Measurements from ENCODE around the gene SENP6. TPM values are rescaled to one million over a fixed set of nuclear protein-coding genes. Genes with fewer than 3 reads are reported as not detected.
"Not testable (repeated sequence)": the region's sequence is repeated elsewhere in the genome, so short reads cannot be mapped to it uniquely, and the experiment has no call there.

SENP6 gene
- polyA plus RNA-seq, 10 donors, result 56.7 to 100 (median 78.0) TPM

GRCh38 chr6:75604294-75604693 lies 2.6 kb downstream of the SENP6 start:
- no peak for DNase-seq

GRCh38 chr6:75605635-75606034 lies 4.0 kb downstream of the SENP6 start:
- DNase-seq, result no peak

GRCh38 chr6:75608304-75608703 lies 6.6 kb downstream of the SENP6 start:
- DNase-seq, result no peak

- peak in 1 of 3 donors; percentile 28 for DNase-seq
These were observed 7.4 kb downstream of the SENP6 start for GRCh38 chr6:75608956-75609533.

- DNase-seq, result peak in 1 of 3 donors; percentile 38
These were observed 8.2 kb downstream of the SENP6 start for GRCh38 chr6:75609639-75610590.

- DNase-seq, result no peak
These were observed 9.5 kb downstream of the SENP6 start for GRCh38 chr6:75611011-75611701.

DNA sequence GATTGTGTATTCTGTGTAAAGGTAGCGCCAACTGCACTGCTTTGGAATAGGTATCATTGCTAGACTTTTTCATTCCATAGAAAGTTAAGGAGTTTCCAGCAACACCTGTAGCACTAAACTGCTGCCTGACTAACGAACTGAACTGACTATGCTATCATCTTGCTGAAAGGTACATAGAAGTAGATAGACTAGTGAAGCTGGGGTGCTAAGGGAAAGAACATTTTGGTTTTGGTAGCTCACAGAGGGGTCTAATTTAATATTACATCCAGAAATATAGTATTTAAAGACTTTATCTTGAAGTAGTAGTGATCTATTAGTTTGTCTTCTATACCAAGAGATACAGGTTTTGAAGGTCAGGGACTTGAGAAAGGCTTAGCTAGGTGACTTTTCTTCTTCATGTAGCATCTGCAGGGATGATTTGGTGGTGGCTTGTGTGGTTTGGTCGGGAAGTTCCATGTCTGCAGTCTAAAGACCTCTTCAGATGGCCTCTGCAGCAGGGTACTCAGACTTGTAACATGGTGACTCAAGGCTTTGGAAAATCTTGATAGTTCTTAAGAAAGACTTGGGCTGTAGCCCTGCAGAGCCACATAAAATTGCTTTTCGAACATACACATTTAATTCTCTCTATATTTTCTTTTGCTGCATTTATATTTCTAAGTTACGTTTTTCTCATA lies 10.2 kb downstream of the SENP6 start:
- DNase-seq, result no peak

DNA sequence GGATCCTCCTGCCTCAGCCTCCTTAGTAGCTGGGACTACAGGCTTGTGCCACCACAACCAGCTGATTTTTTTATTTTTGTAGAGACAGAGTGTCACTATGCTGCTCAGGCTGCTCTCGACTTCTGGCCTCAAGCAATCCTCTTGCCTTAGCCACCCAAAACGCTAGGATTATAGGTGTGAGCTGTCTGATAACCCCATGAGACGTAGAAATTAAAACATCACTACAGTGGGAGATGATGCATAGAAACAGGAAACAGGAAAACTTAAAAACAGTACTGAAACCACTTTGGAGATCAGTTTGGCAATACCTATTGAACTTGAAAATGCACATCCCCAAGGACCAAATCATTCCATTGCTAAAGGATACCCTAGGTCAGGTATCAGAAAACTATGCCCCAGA lies 10.8 kb downstream of the SENP6 start:
- DNase-seq, result no peak

GRCh38 chr6:75613056-75613501 lies 11.4 kb downstream of the SENP6 start:
- DNase-seq, result no peak

- no peak for DNase-seq
These were observed 16.8 kb downstream of the SENP6 start for GRCh38 chr6:75618437-75618836.

DNA sequence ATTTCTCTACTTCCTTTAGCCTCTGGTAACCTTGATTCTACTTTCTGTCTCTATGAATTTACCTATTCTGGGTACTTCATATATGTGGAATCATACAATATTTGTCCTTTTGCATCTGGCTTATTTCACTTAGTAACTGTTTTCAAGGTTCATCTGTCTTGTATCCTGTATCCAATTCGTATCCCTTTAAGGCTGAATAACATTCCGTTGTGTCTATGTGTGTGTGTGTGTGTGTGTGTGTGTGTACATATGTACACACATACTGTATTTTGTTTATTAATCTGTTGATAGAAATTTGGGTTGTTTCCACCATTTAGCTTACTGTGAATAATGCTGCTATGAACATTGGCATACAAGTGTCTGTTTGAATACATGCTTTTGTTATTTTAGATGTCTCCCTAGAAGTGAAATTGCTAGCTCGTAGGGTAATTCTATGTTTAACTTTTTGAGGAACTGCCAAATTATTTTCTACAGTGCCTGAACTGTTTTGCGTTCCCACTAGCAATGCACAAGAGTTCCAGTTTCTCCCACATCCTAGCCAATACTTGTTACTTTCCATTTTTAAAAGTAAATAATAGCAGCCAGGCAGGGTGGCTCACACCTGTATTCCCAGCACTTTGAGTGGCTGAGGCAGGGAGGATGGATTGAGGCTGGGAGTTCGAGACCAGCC lies 17.7 kb downstream of the SENP6 start:
- peak in 1 of 3 donors; percentile 66 for DNase-seq

DNA sequence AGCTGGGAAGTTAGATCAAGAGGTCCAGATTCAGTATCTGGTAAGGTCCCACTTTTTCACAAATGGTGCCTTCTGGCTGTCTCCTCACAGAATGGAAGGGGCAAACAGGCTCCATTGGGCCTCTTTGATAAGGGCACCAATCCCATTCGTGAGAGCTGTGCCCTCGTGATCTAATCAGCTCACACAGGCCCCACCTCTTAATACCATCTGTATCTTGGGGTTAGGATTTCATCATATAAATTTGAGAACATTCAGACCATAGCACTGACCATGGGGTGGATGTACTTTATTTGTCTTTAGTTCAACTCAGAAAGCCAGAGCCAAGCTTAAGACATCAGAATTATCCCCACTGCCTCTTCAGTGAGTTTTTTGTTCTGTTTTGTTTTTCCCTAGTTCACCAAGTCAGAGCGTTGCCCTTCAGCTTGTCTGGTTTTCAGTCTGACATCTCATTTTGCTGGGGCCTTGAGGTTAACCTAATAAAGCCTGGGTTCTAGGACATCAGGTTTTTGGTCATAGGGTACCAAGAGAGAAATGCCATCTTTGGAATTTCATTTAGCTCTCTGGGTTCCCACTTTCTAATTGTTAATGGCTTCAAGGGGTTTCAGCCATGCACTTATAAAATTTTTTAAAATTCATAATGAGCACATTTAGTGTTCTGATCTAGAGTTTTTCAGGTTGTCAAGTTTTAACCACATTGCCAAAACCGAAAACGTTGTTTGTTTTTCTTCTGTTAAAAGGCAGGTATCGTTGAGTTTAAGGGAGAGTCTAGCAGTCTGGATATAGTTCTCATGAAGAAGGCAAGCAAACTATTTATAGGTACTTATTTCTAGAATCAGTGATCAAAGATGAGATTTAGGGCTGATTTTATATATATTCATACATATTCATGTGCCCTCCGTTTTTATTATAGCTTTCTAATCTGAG lies 19.0 kb downstream of the SENP6 start:
- no peak for DNase-seq

DNA sequence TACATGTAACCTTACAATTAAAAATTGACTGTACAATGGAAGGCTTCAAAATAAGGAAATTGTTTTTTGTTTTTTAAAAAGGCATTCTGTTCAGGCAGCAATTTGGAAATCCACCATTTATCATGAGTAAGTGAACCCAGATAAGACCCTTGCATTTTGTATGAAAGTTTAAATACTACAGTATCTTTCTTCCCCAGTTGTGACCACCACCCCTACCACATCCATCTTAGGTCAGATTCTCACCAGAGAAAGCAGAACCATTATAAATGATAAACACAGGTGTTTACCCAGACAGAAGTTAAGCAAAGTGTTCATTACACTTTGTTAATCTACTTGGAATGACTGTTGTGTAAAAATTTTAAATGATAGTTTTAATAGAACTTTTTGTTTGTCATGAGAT lies 20.2 kb downstream of the SENP6 start:
- no peak for DNase-seq

DNA sequence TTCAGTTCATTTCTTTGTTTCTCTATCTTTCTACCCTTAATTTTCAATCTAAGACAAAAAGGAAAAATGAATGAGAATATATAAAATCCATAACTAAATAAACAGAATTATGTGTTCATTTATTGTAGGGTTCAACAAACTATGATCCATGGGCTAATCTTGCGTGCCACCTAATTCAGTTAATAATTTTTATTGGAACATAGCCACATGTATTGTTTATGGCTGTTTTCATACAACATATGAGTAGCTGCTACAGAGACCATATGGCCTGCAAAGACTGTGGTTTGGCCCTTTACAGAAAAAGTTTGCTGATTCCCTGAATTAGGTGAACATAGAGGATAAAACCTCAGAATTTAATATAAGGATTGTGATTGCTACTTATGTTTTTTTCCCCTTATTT lies 21.8 kb downstream of the SENP6 start:
- no peak for DNase-seq

- DNase-seq, result no peak
These were observed 22.7 kb downstream of the SENP6 start for GRCh38 chr6:75624335-75624734.

DNA sequence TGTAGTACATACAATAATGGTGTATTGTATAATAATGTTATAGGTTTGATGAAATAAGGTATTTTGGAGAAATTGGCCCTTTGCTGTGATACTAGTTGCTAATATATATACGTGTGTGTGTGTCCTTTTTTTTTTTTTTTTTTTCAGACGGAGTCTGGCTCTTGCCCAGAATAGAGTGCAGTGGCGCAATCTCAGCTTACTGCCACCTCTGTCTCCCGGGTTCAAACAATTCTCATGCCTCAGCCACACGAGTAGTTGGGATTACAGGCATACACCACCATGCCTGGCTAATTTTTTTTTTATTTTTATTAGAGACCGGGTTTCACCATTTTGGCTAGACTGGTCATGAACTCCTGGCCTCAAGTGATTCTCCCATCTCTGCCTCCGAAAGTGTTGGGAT lies 23.3 kb downstream of the SENP6 start:
- DNase-seq, result no peak

GRCh38 chr6:75626561-75626960 lies 24.9 kb downstream of the SENP6 start:
- DNase-seq, result no peak

DNA sequence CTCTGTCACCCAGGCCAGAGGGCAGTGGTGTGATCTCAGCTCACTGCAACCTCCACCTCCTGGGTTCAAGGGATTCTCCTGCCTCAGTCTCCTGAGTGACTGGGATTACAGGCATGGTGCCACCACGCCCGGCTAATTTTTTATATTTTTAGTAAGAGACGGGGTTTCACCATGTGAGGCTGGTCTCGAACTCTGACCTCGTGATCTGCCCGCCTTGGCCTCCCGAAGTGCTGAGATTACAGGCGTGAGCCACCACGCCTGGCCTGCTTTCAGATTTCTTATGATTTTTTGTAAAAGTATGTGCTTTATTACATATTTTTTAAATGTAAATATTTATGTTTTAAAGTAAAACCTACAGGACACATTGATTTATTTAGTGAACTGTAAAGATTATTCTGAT lies 26.0 kb downstream of the SENP6 start:
- not testable (repeated sequence) for DNase-seq

DNA sequence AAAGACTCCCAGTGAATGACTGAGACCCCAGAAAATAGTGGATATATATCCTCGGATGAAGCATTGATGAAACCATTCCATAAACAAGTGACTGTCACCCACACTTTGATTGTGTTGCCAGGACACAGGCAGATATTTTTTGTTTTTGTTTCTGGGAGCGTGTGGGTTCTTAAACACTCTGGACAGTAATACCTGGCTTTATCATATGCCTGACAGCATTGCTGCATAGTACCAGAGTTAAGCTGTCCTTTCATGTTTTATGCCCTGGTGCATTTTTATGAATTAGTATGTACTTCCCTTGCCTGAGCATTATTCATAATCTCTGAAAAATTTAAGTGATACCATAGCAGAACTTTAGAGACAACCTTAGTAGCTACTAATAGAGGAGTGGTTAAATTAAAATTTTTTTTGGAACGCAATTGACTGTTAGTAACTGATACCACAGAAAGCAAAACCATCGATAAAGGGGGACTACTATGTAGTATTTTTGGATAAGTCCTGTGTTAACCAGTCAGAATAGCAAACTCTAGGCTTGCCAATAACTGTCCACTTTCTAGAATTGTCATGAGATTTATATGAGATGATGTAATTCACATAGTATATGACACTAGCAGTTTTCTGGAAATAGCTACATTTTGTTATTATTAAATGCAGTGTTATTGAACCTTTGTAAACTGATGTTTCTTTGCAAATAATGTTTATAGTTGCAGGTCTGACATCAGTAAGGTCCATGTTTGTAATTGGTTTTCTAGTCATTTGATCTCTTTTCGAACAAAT lies 30.4 kb downstream of the SENP6 start:
- no peak for DNase-seq
